Nephron progenitor cell (in vitro differentiated cells): Measurements from ENCODE around the gene RTL10.

Source experiments
- DNase-seq: peaks from one replicate; pipeline ENCODE4 v3.0.0; 2021
- H3K27ac Mint-ChIP-seq: 2 replicates; pipeline ENCODE4 v1.8.0; 2021; ENCODE audit warnings: mild to moderate bottlenecking, moderate library complexity, mixed read lengths
- H3K27me3 Mint-ChIP-seq: 2 replicates; pipeline ENCODE4 v1.8.0; 2021; ENCODE audit warnings: mild to moderate bottlenecking, low read depth, mixed read lengths; ENCODE audit not compliant: poor library complexity
- H3K36me3 Mint-ChIP-seq: 2 replicates; pipeline ENCODE4 v1.8.0; 2021; ENCODE audit warnings: low read depth, mixed read lengths
- H3K4me1 Mint-ChIP-seq: 2 replicates; pipeline ENCODE4 v1.8.0; 2021; ENCODE audit warnings: mixed read lengths
- H3K4me3 Mint-ChIP-seq: 2 replicates; pipeline ENCODE4 v1.8.0; 2021; ENCODE audit warnings: mild to moderate bottlenecking, moderate library complexity, mixed read lengths
- H3K9me3 Mint-ChIP-seq: 2 replicates; pipeline ENCODE4 v1.8.0; 2021; ENCODE audit warnings: mild to moderate bottlenecking, moderate library complexity, mixed read lengths
- TF ChIP-seq, protein P1 (sequence below): fragments of 200-600 bp; sonication (generic); IDR thresholded peaks from 2 replicates; pipeline ENCODE4 v1.5.0; 2021; ENCODE audit warnings: antibody characterized with exemption

RTL10 gene

DNA sequence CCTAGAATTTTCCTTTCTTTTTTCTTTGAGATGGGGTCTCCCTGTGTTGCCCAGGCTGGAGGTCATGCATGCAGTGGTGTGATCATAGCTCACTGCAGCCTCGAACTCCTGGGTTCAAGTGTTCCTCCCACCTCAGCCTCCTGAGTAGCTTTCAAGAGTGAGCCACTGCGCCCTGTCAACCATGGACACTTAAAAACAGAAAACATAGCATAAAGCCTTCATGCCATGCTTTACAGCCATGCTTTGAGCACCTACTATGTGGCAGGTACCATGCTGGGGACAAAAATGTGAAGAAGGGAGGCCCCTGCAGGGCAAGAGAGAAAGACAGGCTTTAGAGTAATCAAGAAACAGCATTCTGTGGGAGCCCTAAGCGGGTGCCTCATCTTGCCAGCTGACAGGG, 13.7 kb upstream of the RTL10 start:
- no peaks in the 10 kb centered on the region for H3K9me3 Mint-ChIP-seq
- DNase-seq, result no peak

DNA sequence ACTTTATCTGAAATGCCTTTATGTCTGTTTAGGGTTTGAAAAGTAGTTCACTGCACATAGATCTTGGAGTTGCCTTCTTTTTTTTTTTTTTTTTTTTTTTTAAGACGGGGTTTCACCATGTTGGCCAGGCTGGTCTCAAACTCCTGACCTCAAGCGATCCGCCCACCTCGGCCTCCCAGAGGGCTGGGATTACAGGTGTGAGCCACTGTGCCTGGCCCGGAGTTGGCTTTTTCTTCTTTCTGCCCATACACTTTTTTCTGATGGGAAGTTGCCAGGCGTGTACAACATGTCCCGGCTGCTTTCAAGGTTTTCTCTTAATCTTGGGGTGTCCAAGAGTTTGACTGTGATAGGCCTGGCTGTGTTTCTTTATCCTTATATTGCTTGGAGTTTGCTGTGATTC, 12.9 kb upstream of the RTL10 start:
- Mint-ChIP-seq H3K4me3 (no peak overlapping the region), H3K4me1 (no peaks in the 10 kb centered on the region), H3K27me3 (peaks cover 7% of the 10 kb centered on the region), H3K27ac (no peak overlapping the region), H3K9me3 (no peaks in the 10 kb centered on the region), H3K36me3 (no peaks in the 10 kb centered on the region)
- DNase-seq, result no peak
- TF ChIP-seq, protein P1, sequence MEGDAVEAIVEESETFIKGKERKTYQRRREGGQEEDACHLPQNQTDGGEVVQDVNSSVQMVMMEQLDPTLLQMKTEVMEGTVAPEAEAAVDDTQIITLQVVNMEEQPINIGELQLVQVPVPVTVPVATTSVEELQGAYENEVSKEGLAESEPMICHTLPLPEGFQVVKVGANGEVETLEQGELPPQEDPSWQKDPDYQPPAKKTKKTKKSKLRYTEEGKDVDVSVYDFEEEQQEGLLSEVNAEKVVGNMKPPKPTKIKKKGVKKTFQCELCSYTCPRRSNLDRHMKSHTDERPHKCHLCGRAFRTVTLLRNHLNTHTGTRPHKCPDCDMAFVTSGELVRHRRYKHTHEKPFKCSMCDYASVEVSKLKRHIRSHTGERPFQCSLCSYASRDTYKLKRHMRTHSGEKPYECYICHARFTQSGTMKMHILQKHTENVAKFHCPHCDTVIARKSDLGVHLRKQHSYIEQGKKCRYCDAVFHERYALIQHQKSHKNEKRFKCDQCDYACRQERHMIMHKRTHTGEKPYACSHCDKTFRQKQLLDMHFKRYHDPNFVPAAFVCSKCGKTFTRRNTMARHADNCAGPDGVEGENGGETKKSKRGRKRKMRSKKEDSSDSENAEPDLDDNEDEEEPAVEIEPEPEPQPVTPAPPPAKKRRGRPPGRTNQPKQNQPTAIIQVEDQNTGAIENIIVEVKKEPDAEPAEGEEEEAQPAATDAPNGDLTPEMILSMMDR, result no peak

More for the DNA sequence above, 13.7 kb upstream of the RTL10 start:
- no peaks in the 10 kb centered on the region for H3K4me1 Mint-ChIP-seq
- peaks cover 7% of the 10 kb centered on the region for H3K27me3 Mint-ChIP-seq
- H3K4me3 Mint-ChIP-seq, result no peak overlapping the region
- H3K27ac Mint-ChIP-seq, result no peak overlapping the region
- no peaks in the 10 kb centered on the region for H3K36me3 Mint-ChIP-seq
- TF ChIP-seq, protein P1, result no peak

DNA sequence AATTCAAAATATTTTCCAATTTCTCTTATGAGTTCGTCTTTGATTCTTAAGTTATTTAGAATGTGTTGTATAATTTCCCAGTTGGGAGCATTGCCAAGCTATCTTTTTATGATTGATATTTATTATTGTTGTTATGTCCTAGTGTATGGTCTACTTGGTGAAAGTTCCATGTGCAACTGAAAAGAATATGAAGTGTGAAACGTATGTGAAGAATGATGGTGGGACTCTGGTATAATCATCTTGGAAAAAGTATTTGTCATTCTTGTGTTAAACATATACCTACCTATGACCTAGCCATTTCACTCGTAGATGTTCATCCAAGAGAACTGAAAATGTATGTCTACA, 12.0 kb upstream of the RTL10 start:
- Mint-ChIP-seq H3K4me1 (no peaks in the 10 kb centered on the region), H3K27me3 (peaks cover 7% of the 10 kb centered on the region), H3K9me3 (no peaks in the 10 kb centered on the region), H3K27ac (no peak overlapping the region), H3K36me3 (peaks cover 1% of the 10 kb centered on the region), H3K4me3 (no peak overlapping the region)
- no peak for DNase-seq
- TF ChIP-seq, protein P1, result no peak

DNA sequence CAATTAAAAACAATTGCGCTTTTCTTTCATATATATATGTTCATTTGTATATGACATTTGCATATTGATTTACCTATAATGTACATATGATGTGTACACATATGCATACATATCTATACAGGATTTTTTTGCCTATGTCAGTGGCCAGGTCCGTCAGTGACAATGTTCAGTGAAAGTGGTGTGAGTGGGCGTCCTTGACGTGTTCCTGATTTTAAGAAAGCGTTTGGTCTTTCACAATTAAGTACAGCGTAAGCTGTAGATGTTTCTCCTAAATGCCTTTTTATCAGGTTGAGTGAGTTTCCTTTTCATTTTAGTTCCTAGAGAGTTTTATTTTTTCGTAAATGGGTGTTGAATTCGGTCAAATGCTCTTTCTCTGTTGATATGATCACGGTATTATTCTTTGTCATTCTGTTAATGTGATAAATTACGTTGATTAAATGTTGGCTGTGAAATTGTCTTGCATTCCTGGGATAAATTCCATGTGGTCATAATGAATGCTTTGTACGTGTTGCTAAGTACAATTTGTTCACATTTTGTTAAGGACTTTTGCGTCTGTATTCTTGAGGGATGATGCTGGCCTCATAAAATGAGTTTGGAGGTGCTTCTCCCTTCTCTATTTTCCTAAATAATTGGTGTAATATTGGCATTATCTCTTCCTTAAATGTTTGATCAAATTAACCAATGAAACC, 10.6 kb upstream of the RTL10 start:
- H3K27me3 Mint-ChIP-seq, result peaks cover 7% of the 10 kb centered on the region

DNA sequence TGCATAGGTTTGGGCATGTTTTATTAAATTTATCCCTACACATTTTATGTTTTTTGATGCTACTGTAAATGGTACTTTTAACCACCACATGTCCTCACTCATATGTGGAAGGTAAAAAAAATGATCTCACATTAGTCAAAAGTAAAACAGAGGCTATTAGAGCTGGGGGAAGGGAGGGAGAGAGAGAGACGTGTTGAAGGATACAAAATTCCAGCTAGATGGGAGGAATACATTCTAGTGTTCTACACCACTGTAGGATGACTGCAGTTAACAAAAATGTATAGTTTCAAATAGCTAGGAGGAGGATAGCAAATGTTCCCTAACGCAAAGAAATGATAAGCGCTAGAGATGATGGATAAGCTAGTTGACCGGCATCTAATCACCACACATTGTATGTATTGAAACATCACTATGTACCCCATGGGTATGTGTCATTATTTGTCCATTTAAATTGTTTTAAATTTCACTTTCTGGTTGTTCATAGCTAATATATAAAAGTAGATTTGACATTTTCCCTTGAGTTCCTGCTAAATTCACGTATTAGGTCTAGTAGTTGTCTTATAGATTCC, 9.9 kb upstream of the RTL10 start:
- H3K27ac Mint-ChIP-seq, result no peak overlapping the region
- no peak overlapping the region for H3K4me3 Mint-ChIP-seq
- H3K27me3 Mint-ChIP-seq, result peaks cover 7% of the 10 kb centered on the region
- peaks cover 11% of the 10 kb centered on the region for H3K36me3 Mint-ChIP-seq
- no peaks in the 10 kb centered on the region for H3K4me1 Mint-ChIP-seq
- DNase-seq, result no peak
- H3K9me3 Mint-ChIP-seq, result peaks cover 4% of the 10 kb centered on the region
- TF ChIP-seq, protein P1, result no peak

More for the DNA sequence above, 10.6 kb upstream of the RTL10 start:
- Mint-ChIP-seq H3K4me1 (no peaks in the 10 kb centered on the region), H3K9me3 (no peaks in the 10 kb centered on the region), H3K4me3 (no peak overlapping the region), H3K27ac (no peak overlapping the region), H3K36me3 (peaks cover 5% of the 10 kb centered on the region)
- TF ChIP-seq, protein P1, result no peak
- DNase-seq, result no peak

DNA sequence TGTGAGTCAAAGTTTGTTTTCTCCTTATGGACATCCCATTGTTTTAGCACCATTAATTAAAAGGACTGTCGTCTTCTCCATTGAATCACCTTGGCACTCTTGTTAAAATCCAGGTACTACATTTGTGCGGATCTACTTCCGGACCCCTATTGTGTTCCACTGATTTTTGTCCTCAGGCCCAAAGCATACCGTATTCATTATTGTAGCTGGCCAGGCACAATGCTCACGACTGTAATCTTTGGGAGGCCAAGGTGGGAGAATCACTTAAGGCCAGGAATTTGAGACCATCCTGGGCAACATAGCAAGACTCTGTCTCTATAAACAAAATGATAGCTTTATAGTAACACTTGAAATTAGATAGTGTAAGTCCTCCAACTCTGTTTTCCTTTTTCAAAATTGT, 8.9 kb upstream of the RTL10 start:
- DNase-seq, result no peak
- Mint-ChIP-seq H3K9me3 (peaks cover 6% of the 10 kb centered on the region), H3K4me1 (no peaks in the 10 kb centered on the region), H3K36me3 (peaks cover 13% of the 10 kb centered on the region), H3K27me3 (peaks cover 7% of the 10 kb centered on the region), H3K4me3 (no peak overlapping the region), H3K27ac (no peak overlapping the region)
- TF ChIP-seq, protein P1, result no peak
